ENCODE measurements around the gene MED12L. TPM values are rescaled to one million over a fixed set of nuclear protein-coding genes. Genes with fewer than 3 reads are reported as not detected.

Gene MED12L
- total and polyA plus RNA-seq, 9 of the 15 experiments (the other 6 are each of a cell fraction or from before 2014, with no cell fraction given), result not detected

DNA sequence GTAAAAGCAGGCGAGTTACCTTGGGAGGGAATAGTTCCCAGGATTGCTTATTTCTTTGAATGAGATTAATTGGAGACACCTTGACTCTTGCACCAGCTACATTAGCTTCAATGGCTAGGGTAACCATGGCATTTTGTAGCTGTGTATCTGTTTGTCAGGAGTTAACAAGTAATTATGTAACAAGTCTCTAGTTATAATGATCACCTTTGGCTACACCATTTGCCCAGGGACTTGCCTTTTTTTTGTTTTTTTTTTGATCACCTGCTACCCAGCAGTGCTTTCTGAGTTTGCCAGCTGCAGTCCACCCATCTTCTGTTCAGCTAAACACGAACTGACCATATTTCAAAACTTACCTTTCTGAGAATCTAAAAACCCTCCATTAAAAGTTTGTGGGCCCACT is 2.2 kb downstream of the MED12L start:
- Histone ChIP-seq H3K9me3 (replicated peaks; ENCODE audit: control insufficient read depth, insufficient read depth, low read depth, low read length) (no peaks in the 10 kb centered on the region), H3K79me2 (ENCODE audit: control insufficient read depth, insufficient read depth, low read length) (no peaks in the 10 kb centered on the region), H3K9ac (ENCODE audit: insufficient read depth in 1 of 2, low read depth in 2 of 2, low read length in 2 of 2) (no peak overlapping the region), H3K27me3 (ENCODE audit: control insufficient read depth in 2 of 2, insufficient read depth in 2 of 2, low read length in 2 of 2) (peaks cover 7 to 32% of the 10 kb centered on the region in 2 experiments; a peak in 3 of 5 replicates), H4K20me1 (replicated peaks; ENCODE audit: control insufficient read depth, insufficient read depth, low read length) (no peaks in the 10 kb centered on the region), H3K4me1 (replicated peaks in 1 of 2; ENCODE audit: control insufficient read depth in 2 of 2, insufficient read depth in 2 of 2, low read length in 2 of 2) (peaks cover 0 to 20% of the 10 kb centered on the region in 2 experiments; a peak in 2 of 5 replicates), H3K36me3 (ENCODE audit: control insufficient read depth, insufficient read depth, low read length) (no peaks in the 10 kb centered on the region), H2AFZ (ENCODE audit: low read depth, low read length) (no peak overlapping the region), H3K4me2 (ENCODE audit: insufficient read depth, low read length) (no peak overlapping the region), H3K27ac (ENCODE audit: extremely low read depth, low read depth, low read length) (no peak overlapping the region), H3K9me1 (ENCODE audit: control insufficient read depth, insufficient read depth, low read length) (no peaks in the 10 kb centered on the region), H3K4me3 (no peak overlapping the region)
- 6% methylated on average over 2 of the region's 2 CpGs for WGBS (ENCODE audit: insufficient coverage, low coverage, missing lambda C conversion rate)
- BruUV-seq (replicated peaks), result no TSS peak
- no peak for ATAC-seq
- no peak for FAIRE-seq
- TF ChIP-seq FUS (optimal IDR thresholded peaks at IDR 0.05; ENCODE audit: low read depth, low read length), result no peak
- no peak for TF ChIP-seq TAF15 (IDR thresholded peaks at IDR 0.05; ENCODE audit: low read depth, low read length)
- TF ChIP-seq ZNF165 (CRISPR knock-in tag; IDR thresholded peaks at IDR 0.05; ENCODE audit: borderline replicate concordance), result no peak
- CTCF ChIA-PET (ENCODE audit: low intra/inter-chr PET ratio), result no interaction called here
- in situ Hi-C loops (cut with MboI) (no loop called here), intact Hi-C loops (cut with micrococcal nuclease) (no loop called here)
- DNase-seq (ENCODE audit: extremely low read depth in 1 of 4, low spot score in 3 of 4), result no peak
- POLR2A ChIA-PET, result no interaction called here

DNA sequence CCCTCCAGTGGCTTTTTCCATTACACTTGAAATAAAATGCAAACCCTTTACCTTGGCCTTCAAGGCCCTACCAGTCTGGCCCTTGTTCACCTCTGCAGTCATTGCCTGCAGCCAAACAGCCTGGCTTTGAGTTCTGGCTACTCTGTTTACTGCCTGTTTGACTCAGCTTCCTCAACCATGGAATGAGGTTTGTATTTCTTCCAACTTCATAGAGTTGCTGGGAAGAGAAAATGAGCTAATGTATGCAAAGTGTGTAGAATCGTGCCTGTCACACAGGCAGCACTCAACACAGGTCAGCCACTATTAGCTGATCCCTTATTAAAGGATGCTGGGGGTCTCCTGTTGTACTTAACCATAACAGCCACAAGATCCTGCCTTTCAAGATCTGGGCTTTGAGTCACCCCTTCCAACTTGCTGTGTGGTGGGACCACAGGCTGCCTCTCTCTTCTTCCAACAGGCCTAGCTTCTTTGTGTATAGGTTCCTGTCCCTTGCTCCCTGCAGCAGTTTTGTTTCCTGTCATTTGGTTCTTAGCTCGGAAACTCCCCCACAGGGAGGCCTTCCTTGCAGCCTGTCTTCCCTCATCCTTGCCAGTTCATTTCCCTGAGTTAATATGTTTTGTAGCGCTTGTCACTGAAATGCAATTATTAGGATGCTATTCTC is 6.4 kb downstream of the MED12L start:
- Histone ChIP-seq H3K9me1 (ENCODE audit: control insufficient read depth, insufficient read depth, low read length) (no peaks in the 10 kb centered on the region), H3K9ac (ENCODE audit: insufficient read depth in 1 of 2, low read depth in 2 of 2, low read length in 2 of 2) (no peak overlapping the region), H3K79me2 (ENCODE audit: control insufficient read depth, insufficient read depth, low read length) (no peaks in the 10 kb centered on the region), H3K4me2 (ENCODE audit: insufficient read depth, low read length) (no peak overlapping the region), H3K9me3 (replicated peaks; ENCODE audit: control insufficient read depth, insufficient read depth, low read depth, low read length) (no peaks in the 10 kb centered on the region), H3K4me1 (replicated peaks in 1 of 2; ENCODE audit: control insufficient read depth in 2 of 2, insufficient read depth in 2 of 2, low read length in 2 of 2) (peaks cover 0 to 1% of the 10 kb centered on the region in 2 experiments; a peak in 1 of 5 replicates), H3K4me3 (no peak overlapping the region), H3K36me3 (ENCODE audit: control insufficient read depth, insufficient read depth, low read length) (no peaks in the 10 kb centered on the region), H4K20me1 (replicated peaks; ENCODE audit: control insufficient read depth, insufficient read depth, low read length) (no peaks in the 10 kb centered on the region), H2AFZ (ENCODE audit: low read depth, low read length) (no peak overlapping the region), H3K27ac (ENCODE audit: extremely low read depth, low read depth, low read length) (no peak overlapping the region), H3K27me3 (ENCODE audit: control insufficient read depth in 2 of 2, insufficient read depth in 2 of 2, low read length in 2 of 2) (peaks cover 7 to 16% of the 10 kb centered on the region in 2 experiments; a peak in 3 of 5 replicates)
- 0% methylated on average over 3 of the region's 3 CpGs for WGBS (ENCODE audit: insufficient coverage, low coverage, missing lambda C conversion rate)
- intact Hi-C loops (cut with micrococcal nuclease), result no loop called here
- DNase-seq (ENCODE audit: extremely low read depth in 1 of 4, low spot score in 3 of 4) (no peak), FAIRE-seq (no peak), ATAC-seq (no peak)
- CTCF ChIA-PET (ENCODE audit: low intra/inter-chr PET ratio), result no interaction called here
- POLR2A ChIA-PET, result interaction anchor here (0.7 to 3.5 kb wide), 2 partner anchors 11 to 113 kb away, joined by 3 to 18 read pairs; no protein-coding TSS in a partner anchor
- BruUV-seq (replicated peaks), result no TSS peak
- in situ Hi-C loops (cut with MboI), result no loop called here
- TF ChIP-seq, protein P1, sequence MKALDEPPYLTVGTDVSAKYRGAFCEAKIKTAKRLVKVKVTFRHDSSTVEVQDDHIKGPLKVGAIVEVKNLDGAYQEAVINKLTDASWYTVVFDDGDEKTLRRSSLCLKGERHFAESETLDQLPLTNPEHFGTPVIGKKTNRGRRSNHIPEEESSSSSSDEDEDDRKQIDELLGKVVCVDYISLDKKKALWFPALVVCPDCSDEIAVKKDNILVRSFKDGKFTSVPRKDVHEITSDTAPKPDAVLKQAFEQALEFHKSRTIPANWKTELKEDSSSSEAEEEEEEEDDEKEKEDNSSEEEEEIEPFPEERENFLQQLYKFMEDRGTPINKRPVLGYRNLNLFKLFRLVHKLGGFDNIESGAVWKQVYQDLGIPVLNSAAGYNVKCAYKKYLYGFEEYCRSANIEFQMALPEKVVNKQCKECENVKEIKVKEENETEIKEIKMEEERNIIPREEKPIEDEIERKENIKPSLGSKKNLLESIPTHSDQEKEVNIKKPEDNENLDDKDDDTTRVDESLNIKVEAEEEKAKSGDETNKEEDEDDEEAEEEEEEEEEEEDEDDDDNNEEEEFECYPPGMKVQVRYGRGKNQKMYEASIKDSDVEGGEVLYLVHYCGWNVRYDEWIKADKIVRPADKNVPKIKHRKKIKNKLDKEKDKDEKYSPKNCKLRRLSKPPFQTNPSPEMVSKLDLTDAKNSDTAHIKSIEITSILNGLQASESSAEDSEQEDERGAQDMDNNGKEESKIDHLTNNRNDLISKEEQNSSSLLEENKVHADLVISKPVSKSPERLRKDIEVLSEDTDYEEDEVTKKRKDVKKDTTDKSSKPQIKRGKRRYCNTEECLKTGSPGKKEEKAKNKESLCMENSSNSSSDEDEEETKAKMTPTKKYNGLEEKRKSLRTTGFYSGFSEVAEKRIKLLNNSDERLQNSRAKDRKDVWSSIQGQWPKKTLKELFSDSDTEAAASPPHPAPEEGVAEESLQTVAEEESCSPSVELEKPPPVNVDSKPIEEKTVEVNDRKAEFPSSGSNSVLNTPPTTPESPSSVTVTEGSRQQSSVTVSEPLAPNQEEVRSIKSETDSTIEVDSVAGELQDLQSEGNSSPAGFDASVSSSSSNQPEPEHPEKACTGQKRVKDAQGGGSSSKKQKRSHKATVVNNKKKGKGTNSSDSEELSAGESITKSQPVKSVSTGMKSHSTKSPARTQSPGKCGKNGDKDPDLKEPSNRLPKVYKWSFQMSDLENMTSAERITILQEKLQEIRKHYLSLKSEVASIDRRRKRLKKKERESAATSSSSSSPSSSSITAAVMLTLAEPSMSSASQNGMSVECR (CRISPR knock-in tag; IDR thresholded peaks at IDR 0.05), result no peak
- no peak for TF ChIP-seq ZNF133 (CRISPR knock-in tag; IDR thresholded peaks at IDR 0.05)
- no peak for TF ChIP-seq ZNF143 (CRISPR knock-in tag; IDR thresholded peaks at IDR 0.05)
- no peak for TF ChIP-seq ZNF282 (CRISPR knock-in tag; IDR thresholded peaks at IDR 0.05)
- TF ChIP-seq, protein P2, sequence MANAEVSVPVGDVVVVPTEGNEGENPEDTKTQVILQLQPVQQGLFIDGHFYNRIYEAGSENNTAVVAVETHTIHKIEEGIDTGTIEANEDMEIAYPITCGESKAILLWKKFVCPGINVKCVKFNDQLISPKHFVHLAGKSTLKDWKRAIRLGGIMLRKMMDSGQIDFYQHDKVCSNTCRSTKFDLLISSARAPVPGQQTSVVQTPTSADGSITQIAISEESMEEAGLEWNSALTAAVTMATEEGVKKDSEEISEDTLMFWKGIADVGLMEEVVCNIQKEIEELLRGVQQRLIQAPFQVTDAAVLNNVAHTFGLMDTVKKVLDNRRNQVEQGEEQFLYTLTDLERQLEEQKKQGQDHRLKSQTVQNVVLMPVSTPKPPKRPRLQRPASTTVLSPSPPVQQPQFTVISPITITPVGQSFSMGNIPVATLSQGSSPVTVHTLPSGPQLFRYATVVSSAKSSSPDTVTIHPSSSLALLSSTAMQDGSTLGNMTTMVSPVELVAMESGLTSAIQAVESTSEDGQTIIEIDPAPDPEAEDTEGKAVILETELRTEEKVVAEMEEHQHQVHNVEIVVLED (CRISPR knock-in tag; IDR thresholded peaks at IDR 0.05), result no peak
- TF ChIP-seq FIP1L1 (IDR thresholded peaks at IDR 0.05; ENCODE audit: low read depth, low read length, poor library complexity, severe bottlenecking), result no peak

Measured in K562 (cell line).